ENCODE measurements around the gene CAV3.
A peak's percentile ranks its signal among the peaks of the same experiment; 100 is the strongest.

CAV3 gene

DNA sequence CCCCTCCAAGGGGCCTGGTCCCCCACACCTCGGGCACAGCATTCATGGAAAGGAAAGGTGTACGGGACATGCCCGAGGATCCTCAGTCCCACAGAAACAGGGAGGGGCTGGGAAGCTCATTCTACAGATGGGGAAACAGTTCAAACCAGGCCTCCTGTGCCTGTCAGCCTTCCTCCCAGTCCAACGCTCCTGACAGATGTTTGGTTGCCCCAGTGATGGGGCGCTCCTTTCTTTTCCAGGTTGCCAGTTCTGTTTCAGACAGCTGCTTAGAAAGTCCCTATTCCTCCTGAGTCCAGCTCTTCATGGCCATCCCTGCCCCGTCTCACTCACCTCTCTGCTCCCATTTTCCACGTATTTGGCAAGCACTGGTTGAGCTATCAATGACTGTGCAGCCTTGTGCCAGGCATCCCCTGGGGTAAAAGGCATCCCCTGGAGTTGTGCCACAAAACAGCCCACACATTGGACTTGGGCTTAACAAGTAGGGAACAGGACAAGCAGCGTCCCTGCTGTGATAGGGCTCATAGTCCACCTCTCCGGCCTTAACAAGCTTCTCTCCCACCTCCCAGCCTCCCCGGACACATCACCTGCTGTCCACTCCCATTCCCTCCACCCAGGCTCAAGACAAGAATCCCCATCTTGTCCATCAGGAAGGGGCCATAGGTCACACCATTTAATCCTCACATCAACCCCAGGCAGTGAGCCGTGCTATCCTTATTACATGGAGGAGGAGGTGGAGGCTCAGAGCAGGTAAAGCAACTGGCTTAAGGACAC, 29.2 kb downstream of the CAV3 start:
- no peak for DNase-seq

DNA sequence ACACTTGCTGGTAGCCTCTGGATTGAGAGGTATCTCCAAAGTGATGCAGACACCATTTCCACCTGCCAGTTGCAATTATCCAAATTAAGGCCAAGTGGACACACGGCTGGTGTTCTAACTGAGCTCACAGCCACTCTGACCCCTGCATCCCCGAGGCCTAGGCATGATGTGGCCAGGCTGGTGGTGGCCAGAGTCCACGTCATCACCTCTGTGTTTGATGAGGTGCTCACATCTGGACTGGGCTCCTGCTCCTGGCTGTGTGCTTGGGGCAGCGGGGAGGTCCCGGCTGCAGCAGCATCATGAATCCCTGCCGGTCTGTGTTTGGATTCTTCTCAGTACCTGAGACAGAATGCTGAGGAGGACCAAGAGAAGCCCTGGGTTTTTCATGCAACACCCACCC, 30.9 kb downstream of the CAV3 start:
- no peak for DNase-seq

DNA sequence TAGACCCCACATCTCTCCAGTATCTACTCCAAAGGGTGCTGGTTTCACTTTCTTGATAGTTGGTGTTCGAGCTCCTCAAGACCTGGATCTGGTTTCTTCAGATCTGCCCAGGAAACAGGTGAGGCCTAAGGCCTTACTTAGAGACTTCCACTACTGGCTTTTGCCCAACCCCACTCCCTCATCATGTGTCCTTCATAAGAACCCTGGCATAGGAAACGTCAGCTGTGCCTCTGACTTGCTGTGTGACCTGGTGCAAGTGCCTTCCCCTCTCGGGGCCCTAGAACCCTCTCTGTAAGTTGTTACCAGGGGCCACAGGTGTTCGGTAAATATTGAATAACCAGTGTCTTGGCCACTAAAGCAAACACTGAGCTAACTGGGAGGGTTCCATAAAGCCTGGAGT, 31.9 kb downstream of the CAV3 start:
- no peak for DNase-seq

DNA sequence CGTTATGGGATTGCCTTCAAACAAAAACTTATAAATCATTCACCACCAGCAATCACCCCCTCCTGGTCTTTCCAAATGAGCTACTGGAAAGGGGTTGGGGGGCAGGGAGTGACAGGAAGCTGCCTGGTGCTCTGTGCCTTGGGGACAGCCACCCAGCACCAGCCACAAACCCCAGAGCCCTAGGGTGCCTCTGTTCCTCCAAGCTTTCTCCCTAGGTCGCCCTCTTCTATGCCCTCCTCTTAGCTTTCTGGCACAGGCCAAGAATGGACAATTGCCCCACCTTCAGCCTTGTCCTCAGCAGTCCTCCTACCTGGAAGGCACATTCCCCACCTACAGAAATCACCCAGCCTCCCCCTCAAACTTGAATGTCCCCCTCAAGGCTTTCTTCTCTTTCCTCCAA, 32.5 kb downstream of the CAV3 start:
- DNase-seq, result no peak

DNA sequence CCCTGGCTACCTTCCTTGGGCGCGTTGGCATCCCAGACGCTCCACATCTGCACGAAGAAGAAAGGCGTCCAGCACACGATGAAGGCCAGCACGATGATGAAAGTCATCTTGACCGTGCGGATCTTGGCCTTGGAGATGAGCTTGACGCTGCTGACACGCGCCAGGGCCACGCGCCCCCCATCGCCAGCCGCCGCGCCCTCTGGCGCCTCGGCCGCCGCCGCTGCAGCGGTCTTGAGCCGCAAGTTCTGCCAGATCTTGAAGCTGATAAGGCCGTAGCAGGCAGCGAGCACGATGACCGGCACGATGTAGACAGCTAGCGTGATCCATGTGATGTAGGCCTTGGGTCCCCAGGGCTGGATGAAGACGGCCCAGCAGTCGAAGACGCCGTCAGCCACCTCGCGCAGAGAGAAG, 33.7 kb downstream of the CAV3 start:
- no peak for DNase-seq

DNA sequence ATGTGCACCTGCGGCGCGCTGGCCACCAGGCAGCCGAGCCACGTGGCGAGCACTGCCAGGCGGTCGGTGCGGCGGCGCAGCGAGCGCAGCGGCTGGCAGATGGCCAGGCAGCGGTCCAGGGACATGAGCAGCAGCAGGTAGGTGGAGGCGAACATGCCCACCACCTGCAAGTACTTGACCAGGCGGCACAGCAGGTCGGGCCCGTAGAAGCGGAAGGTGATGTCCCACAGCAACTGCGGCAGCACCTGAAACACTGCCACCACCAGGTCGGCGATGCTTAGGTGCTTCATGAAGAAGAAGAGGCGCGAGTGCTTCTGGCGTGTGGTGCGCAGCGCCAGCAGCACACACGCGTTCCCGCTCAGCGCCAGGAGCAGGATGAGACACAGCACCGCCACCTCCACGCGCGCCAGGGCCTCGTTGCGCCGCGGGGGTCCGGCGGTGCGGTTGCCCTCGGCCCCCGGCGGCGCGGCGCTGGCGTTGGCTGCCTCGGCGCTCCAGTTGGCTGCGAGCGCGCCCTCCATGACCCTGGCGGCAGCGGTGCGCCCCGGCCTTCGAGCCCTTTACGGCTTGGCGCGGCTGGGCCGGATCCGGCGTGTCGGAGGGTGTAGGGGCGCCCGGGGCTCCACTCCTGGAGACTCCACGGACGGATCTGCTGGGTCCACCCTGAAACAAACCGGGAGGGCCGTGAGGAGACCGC, 34.2 kb downstream of the CAV3 start:
- no peak for DNase-seq

DNA sequence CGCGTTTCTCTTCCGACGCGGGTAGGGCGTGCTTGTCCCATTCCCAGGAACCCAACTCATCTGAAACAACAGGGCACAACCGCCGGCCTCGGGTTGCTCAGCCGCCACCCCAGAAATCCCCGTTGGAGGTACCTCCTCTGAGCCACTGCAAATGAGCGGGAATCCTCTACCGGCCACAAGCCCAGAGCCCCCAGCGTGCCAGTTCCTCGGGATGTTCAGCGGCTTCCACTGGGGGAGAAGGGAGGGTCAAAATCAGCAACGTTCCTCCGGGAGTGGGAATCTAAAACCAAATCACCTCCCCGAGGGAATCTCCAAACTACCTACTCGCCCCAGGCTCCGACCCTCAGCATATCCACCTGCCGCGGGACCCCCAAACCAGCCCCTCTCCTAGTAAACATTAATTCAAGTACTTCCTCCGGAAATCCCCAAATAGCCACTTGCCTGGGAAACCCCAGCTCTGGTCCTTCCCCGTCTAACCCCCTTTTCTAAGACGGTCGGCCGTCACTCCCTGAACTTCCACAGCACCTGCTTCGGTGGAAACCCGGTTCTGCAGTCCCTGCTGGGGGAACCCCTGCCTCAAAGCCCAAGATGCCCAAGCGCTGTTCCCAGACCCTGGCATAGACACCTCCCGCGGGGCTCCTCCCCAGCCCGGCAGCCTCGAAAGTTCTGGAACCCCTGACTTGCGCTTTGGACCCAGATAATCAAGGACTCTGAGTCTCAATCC, 34.9 kb downstream of the CAV3 start:
- DNase-seq, result no peak

DNA sequence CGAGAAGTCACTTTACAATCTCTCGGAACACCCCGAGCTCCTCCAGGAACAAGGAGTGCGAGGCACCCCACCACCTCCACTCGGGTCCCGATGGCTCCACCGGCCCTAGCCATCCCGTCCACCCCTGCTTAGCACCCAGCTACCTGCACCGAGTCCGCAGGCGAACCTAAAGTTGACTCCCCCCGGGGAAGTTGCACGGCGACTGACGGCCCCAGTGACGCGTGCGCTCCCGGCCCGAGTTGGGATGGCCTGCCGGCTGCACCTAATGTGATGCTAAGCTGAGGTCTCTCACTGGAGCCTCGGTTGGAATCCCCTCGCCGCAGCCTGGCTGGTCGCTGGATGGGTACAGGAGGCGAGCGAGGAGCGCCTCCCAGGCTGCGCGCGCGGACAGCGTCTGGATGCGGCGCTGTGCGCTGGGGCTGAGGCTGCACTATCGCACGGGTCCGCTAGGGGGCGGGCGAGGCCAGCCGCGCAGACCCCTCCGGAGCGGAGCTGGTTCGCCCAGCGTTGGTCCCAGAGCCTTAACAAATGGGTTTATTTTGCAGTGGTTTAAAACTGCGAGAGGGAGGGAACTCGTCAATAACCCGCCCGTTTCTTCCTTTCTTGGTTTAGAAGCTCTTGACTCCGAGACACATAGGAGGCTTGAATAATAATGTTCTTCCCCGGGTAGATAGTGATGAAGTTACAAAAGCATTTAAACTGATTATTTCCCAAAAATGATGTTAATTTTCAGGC, 35.7 kb downstream of the CAV3 start, which contains the start of gene OXTR:
Gene OXTR, minus strand, starts transcription at position 526 of the 735 bp plus-strand sequence. CDS start 1,426 bp downstream, outside the sequence.
- peak; percentile 89 for DNase-seq

DNA sequence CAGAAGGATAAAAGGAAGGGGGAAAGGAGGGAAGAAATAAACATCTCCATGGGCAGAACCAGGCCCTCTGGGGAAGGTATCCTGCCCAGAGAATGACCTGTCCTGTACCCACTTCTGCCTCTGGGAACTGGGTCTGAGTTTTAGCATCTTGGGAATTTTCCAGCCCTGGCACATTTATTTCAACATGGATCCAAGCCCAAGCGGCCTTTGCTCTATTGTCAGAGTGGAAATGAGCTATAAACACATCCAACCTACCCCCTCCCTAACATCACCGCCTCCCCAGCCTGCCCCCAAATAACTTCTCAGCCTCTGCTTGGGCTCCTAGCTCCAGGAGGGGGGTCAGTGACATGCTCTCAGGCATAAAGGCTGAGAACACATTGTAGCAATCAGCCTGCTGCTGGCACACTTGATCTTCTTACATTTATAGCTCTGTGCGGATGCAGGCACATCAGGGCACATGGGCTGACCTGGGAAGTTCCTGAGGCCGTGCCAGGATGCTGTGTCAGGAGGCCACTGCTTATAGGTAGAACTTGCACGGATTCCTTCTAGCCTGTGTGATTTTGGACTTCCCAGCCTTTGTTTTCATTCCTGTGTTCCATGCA, 40.4 kb downstream of the CAV3 start:
- DNase-seq, result no peak

DNA sequence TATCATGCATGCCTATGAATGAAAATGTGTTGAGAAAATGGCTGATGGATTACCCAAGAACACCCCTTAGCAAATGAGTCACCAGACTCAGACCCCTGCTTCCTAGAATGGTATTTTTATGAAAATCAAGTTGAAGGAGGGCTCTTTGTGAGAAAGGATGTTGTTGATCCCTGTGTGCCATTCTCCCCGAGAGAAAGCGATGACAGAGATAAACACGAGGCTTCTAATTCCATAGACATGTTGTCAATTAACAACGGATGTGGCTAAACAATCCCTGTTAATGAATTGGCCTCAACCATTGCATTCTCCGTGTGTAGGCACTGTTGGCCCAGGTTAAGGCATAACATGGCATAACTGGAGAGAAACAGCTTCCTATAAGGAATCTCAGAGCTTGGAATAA, 41.6 kb downstream of the CAV3 start:
- DNase-seq, result no peak

DNA sequence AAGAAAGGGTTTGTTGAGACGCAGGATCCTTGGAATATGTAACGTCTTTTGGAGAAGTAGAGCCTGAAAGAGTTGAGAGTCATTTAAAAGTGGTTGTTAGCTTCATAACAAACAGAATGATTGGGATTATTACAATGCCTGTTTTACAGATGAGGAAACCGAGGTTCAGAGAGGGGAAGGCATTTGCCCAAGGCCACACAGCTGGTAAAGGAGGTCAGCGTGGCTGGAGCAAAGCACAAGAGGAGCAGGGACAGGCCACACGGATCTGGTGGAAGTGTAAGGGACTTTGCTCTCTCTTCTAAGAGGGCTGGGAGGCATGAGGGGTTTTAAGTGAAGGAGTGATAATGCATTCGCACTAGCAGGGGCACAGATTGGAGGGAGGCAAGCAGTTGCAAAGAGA, 42.0 kb downstream of the CAV3 start:
- no peak for DNase-seq

DNA sequence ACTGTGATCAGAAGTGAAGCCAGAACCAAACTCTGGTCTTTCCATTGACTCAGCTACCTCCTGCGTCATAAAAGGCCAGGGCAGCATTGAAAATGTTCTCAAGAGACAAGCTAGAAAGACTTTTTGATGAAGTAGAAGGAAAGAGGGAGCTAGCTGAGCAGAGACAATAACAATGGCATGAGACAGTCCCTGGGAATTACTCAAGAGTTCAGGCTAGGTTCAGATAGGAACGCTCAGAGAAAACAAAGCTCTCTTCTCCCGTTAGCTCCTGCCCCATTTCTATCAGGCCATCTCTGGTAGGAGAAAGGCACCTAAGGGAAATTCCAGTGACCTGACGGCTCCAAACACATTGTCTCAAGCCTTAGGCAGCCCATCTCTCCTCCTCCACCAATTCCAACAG, 42.8 kb downstream of the CAV3 start:
- peak; percentile 62 for DNase-seq

DNA sequence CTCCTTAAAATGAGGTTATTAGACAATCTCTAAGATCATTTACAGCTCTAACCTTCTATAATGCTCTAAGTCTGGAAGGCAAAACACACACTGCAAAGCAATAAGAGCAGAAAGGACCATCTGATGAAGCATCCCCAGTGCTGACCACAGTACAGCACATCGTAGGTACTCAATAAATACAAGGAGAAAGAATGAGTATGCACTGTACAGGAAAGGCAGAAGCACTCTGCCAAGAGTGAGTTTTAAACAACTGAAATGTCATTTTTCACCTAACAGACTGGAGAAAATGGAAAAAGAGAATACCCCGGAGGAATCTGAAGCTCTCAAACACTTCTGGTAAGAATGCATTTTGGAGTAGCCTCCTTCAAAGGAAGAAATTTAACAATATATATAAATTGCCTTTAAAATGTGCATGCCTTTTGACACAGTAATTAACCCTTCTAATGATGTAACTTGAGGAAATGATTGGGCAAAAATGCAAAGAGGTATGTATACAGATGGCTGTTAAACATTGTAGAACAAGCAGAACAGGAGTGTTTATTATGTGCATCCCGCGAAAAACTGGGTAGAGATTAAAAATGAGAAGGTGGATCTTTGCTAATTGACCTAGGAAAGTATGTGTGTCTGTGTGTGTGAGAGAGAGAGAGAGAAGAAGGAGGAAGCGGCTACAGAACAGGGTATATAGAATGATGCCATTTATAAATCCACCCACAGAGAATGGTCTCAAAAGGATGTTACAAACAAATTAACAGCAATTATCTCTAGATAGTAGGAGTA, 43.8 kb downstream of the CAV3 start:
- no peak for DNase-seq

DNA sequence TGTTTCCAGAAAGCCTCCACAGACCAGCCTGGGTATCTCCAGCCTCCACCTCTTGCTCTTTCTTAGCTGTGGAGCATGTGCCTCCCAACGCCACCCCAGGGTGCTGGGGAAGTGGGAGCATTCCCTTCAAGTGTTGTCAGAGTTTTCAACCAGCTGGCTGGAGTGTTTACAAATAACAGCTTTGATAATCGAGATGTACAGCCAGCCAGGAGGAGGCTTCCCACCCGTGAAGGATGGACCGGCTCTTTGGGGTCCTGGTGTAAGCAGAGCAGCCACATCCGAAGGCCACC, 44.3 kb downstream of the CAV3 start:
- no peak for DNase-seq

DNA sequence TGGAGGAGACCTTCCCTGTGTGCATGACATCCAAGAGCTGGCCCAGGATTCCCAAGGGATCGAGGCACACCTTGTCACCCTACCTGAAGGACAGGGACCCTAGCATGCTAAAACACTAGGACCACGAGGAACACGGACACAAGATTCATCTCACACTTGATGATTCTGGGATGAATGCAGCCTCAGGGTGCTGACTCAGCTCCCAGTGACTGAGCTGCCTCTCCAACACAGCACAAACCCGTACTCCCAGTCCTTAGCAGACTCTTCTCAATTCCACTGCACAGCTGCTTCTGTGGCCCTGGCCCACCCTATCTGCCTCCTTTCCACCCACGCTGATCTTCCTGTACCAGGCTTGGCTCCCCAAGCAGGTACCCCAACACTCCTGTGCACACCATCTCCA, 44.9 kb downstream of the CAV3 start:
- no peak for DNase-seq

DNA sequence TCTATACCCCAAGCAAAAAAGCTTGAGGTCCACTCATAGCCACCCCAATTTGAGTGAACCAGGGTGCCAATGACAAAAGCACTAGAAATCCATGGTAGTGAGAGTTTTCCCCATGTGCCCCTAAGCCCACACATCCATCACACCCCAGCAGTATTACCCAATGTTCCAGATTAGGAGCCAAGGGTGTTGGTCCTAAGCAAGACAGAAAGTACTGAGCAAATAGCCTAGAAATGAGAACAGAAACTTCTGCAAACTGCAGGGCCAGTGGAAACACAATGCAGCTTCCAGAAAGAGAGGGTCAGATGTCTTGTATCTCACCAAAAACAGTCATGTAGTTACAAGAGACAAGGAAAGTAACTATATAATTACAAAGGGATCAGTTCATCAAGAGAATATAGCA, 46.7 kb downstream of the CAV3 start:
- DNase-seq, result no peak

DNA sequence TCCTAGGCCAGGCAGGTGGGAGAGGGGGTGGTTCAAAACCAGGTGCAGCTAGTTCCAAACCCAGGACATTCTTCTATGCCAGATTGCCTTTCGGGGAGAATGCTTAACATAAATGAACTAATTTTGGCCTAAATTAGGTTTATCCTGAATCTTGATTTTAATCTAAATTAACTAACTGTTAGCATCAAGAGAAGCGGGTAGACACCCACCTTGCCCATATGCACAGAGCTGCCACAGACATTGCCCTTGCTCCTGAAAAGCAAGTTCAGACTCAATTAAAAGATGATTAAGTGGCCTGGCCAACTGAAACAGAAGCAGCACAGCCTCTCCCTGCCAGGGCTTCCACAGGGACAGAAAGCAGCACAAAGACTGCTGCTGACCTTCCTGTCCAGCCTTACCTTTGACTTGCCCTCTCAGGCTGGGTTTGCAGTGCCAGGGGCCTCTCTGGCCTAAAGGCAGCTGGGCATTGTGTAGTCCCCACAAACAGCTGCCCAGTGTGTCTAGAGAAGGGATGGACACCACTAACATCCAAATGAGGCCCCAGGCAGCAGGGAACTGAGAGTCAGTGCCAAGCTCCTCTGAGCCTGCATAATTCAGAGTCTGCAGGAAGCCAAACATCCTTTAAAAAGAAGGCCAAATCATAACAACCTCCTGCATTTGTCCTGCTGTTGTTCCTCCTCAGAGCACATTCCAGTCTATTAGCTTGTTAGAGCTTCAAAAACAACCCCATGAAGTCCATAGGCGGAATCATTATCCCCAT, 51.3 kb downstream of the CAV3 start:
- no peak for DNase-seq

DNA sequence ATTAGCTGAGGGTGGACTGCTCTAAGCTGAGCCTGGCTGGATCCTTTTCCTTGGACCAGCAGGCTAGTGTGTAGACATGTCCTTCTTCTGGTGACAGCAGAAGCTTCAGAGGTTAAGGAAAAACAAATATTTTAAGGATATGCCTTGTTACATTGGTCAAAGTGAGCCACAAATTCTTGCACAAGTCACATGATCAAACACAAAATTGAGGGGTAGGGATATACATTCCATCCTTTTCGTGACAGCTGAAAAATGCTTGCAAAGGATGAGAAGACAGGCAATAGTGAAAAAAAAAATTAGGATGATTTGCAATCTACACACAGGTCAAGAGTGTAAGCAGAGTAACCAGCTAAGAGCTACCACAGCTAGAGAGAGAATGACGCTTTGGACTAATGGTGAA, 56.9 kb downstream of the CAV3 start:
- peak; percentile 23 for DNase-seq

DNA sequence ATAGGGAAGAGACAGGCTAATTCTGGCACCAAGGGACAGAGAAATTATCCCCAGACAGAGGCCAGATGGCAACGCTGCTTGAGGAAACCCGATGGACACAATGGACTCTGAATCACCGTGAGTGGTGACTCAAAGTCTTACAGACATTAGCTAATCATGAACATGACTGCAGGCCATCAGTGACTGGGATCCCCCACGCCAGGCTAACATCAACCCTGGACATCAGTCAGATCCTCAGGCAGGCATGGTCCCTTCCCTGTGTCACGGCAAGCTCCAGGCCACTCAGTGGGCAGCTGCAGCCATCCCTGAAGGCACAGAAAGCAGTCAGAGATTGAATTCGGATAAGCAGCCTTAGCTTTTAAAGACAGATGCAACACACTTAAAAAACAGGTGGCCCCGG, 59.6 kb downstream of the CAV3 start:
- no peak for DNase-seq

DNA sequence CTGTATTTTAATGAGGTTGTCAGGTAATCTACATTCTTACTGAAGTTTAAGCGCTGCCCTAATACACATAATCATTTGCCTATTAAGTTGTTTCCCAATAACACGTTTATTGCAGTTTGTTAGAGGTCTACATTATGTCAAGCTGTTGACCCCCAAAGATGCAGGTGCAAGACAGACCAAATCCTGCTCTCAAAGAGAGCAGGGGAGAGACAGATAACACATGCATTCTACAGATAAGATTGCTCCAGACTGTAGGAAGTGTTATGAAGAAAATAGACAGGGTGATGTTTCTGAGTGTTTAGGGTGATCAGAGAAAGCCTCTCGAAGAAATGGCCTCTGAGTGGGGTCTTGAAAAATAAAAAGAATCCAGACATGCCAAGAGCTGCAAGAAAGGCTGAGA, 60.6 kb downstream of the CAV3 start:
- no peak for DNase-seq

All from fibroblast of skin of scalp (primary cell).